WTC11 (cell line): Measurements from ENCODE around the gene CTIF. TPM values are rescaled to one million over a fixed set of nuclear protein-coding genes. Genes with fewer than 3 reads are reported as not detected.
A peak's percentile ranks its signal among the peaks of the same experiment; 100 is the strongest.

Source experiments
- ATAC-seq: fragments of 200-7000 bp; cut with Tn5 transposase; 2 replicates; pipeline ENCODE4 v1.10.0; 2021; ENCODE audit warnings: mild to moderate bottlenecking, moderate library complexity
- CTCF ChIA-PET: fragments of 300-600 bp; sonication (Branson Sonifier 250); formaldehyde crosslinking; loops from one replicate; lab custom pipeline; 2021; ENCODE audit warnings: antibody characterized with exemption; lab: Charles Lee
- POLR2A ChIA-PET: fragments of 350-600 bp; sonication (Branson Sonifier 250); formaldehyde crosslinking; loops from one replicate; lab custom pipeline; 2021; ENCODE audit warnings: antibody characterized with exemption; lab: Charles Lee
- DNase-seq: peaks from one replicate; pipeline ENCODE4 v3.0.0; 2021; ENCODE audit warnings: low spot score
- H3K27ac Mint-ChIP-seq: 2 replicates; pipeline ENCODE4 v1.8.0; 2021; ENCODE audit warnings: mixed read lengths
- H3K27me3 Mint-ChIP-seq: 2 replicates; pipeline ENCODE4 v1.8.0; 2021; ENCODE audit warnings: low read depth, mild to moderate bottlenecking, moderate library complexity, mixed read lengths
- H3K36me3 Mint-ChIP-seq: 2 replicates; pipeline ENCODE4 v1.8.0; 2021; ENCODE audit warnings: mixed read lengths
- H3K4me1 Mint-ChIP-seq: 2 replicates; pipeline ENCODE4 v1.8.0; 2022; ENCODE audit warnings: mixed read lengths
- H3K4me3 Mint-ChIP-seq: 2 replicates; pipeline ENCODE4 v1.8.0; 2021; ENCODE audit warnings: mild to moderate bottlenecking, moderate library complexity, mixed read lengths
- H3K9me3 Mint-ChIP-seq: 2 replicates; pipeline ENCODE4 v1.8.0; 2021; ENCODE audit warnings: mixed read lengths
- ATF3 ChIP-seq: sonication (generic); formaldehyde crosslinking; conservative IDR thresholded peaks from 2 replicates; pipeline ENCODE4 v1.8.1; 2022; ENCODE audit warnings: mild to moderate bottlenecking, missing genetic modification reagents
- E2F1 ChIP-seq: sonication (generic); formaldehyde crosslinking; IDR thresholded peaks from 2 replicates; pipeline ENCODE4 v1.8.0; 2022; ENCODE audit warnings: mild to moderate bottlenecking, missing genetic modification reagents
- E2F4 ChIP-seq: sonication (generic); formaldehyde crosslinking; IDR thresholded peaks from 2 replicates; pipeline ENCODE4 v1.8.1; 2022; ENCODE audit warnings: low read depth, mild to moderate bottlenecking, moderate library complexity, missing genetic modification reagents, borderline replicate concordance
- FOXP4 ChIP-seq: sonication (generic); formaldehyde crosslinking; IDR thresholded peaks from 2 replicates; pipeline ENCODE4 v1.8.0; 2022; ENCODE audit warnings: mild to moderate bottlenecking, missing genetic modification reagents
- GRHL2 ChIP-seq: fragments of 250-450 bp; sonication (Bioruptor Pico); IDR thresholded peaks from 2 replicates; pipeline ENCODE4 v1.8.0; 2022; ENCODE audit warnings: mild to moderate bottlenecking, moderate library complexity; ENCODE audit not compliant: insufficient replicate concordance, severe bottlenecking
- MXD4 ChIP-seq: fragments of 250-450 bp; sonication (Bioruptor Pico); IDR thresholded peaks from 2 replicates; pipeline ENCODE4 v1.8.0; 2021; ENCODE audit warnings: mild to moderate bottlenecking, moderate library complexity, borderline replicate concordance
- NFATC4 ChIP-seq: fragments of 250-450 bp; sonication (Bioruptor Pico); IDR thresholded peaks from 2 replicates; pipeline ENCODE4 v1.9.0; 2021; ENCODE audit warnings: mild to moderate bottlenecking
- NR3C1 ChIP-seq: sonication (generic); formaldehyde crosslinking; conservative IDR thresholded peaks from 2 replicates; pipeline ENCODE4 v1.8.1; 2023; ENCODE audit warnings: low read depth, mild to moderate bottlenecking, missing genetic modification reagents
- OVOL2 ChIP-seq: fragments of 250-450 bp; sonication (Bioruptor Pico); IDR thresholded peaks from 2 replicates; pipeline ENCODE4 v1.9.0; 2021; ENCODE audit warnings: mild to moderate bottlenecking, borderline replicate concordance
- PRDM15 ChIP-seq: sonication (generic); formaldehyde crosslinking; IDR thresholded peaks from 2 replicates; pipeline ENCODE4 v1.8.0; 2022; ENCODE audit warnings: missing genetic modification reagents
- RELA ChIP-seq: sonication (generic); formaldehyde crosslinking; IDR thresholded peaks from 2 replicates; pipeline ENCODE4 v1.8.1; 2022; ENCODE audit warnings: missing genetic modification reagents, mild to moderate bottlenecking, borderline replicate concordance
- STAT6 ChIP-seq: sonication (generic); formaldehyde crosslinking; conservative IDR thresholded peaks from 2 replicates; pipeline ENCODE4 v1.8.1; 2023; ENCODE audit warnings: mild to moderate bottlenecking, low read depth, missing genetic modification reagents, moderate library complexity
- TP53 ChIP-seq: sonication (generic); formaldehyde crosslinking; IDR thresholded peaks from 2 replicates; pipeline ENCODE4 v1.8.1; 2023; ENCODE audit warnings: mild to moderate bottlenecking, missing genetic modification reagents
- ZNF281 ChIP-seq: sonication (generic); formaldehyde crosslinking; IDR thresholded peaks from 2 replicates; pipeline ENCODE4 v1.8.0; 2023; ENCODE audit warnings: mild to moderate bottlenecking, missing genetic modification reagents
- ZNF396 ChIP-seq: fragments of 250-450 bp; sonication (Bioruptor Pico); IDR thresholded peaks from 2 replicates; pipeline ENCODE4 v1.8.0; 2021; ENCODE audit warnings: mild to moderate bottlenecking, moderate library complexity, borderline replicate concordance
- ZSCAN18 ChIP-seq: fragments of 250-450 bp; sonication (Bioruptor Pico); IDR thresholded peaks from 2 replicates; pipeline ENCODE4 v2.1.2; 2022; ENCODE audit warnings: mild to moderate bottlenecking, moderate library complexity
- total RNA-seq: library from RNA; stranded (reverse); gene quantifications from 3 replicates; pipeline ENCODE4 v1.2.3, GENCODE V29; 2021

CTIF gene
- total RNA-seq, 1 experiment from 2014 or later, result 28.5 TPM

GRCh38 chr18:48543228-48543627 is 4.4 kb downstream of the CTIF start:
- Mint-ChIP-seq H3K4me3 (no peak overlapping the region; the same call in 1 of the 2 replicates), H3K27me3 (peaks cover 30% of the 10 kb centered on the region), H3K4me1 (peaks cover 72% of the 10 kb centered on the region), H3K27ac (peak overlapping the region; percentile 67), H3K36me3 (no peaks in the 10 kb centered on the region), H3K9me3 (no peaks in the 10 kb centered on the region)
- POLR2A ChIA-PET, result no interaction called here
- CTCF ChIA-PET, result interaction anchor here (0.8 to 1.6 kb wide), 3 partner anchors 63 to 121 kb away, joined by 4 to 5 read pairs (median 5); no protein-coding TSS in a partner anchor
- DNase-seq (peak; percentile 57), ATAC-seq (peak; percentile 1; the same call in 1 of the 2 replicates)
- no peak for TF ChIP-seq PRDM15 (CRISPR knock-in tag)
- no peak for TF ChIP-seq MXD4 (CRISPR knock-in tag)
- no peak for TF ChIP-seq NFATC4
- TF ChIP-seq ZNF281 (CRISPR knock-in tag), result no peak
- TF ChIP-seq E2F4, result no peak
- TF ChIP-seq E2F1 (CRISPR knock-in tag), result no peak
- TF ChIP-seq GRHL2 (CRISPR knock-in tag), result no peak
- no peak for TF ChIP-seq RELA (CRISPR knock-in tag)
- TF ChIP-seq STAT6 (CRISPR knock-in tag), result no peak
- TF ChIP-seq ZNF396 (CRISPR knock-in tag), result no peak
- no peak for TF ChIP-seq NR3C1
- TF ChIP-seq ZSCAN18, result no peak
- TF ChIP-seq OVOL2 (CRISPR knock-in tag), result no peak
- no peak for TF ChIP-seq ATF3 (CRISPR knock-in tag)
- TF ChIP-seq TP53, result no peak
- no peak for TF ChIP-seq FOXP4 (CRISPR knock-in tag)
